Breast epithelium (tissue), 3 donors: ENCODE results near the gene MYH10.

ENCODE experiments used
- CTCF ChIP-seq, 3 donors: fragments of 450-650 bp; IDR thresholded peaks; one replicate each; pipeline ENCODE4 v1.5.1; 2016 to 2017; ENCODE audit warnings: antibody characterized with exemption in 3 of 3, mild to moderate bottlenecking in 3 of 3, moderate library complexity in 3 of 3
- POLR2A ChIP-seq: fragments of 450-650 bp; IDR thresholded peaks from one replicate; pipeline ENCODE4 v1.6.1; 2016; ENCODE audit warnings: antibody characterized with exemption, mild to moderate bottlenecking, moderate library complexity

- TF ChIP-seq CTCF (IDR thresholded peaks at IDR 0.05) (no peak), POLR2A (no peak)
These were observed 26.2 kb upstream of the MYH10 start for GRCh38 chr17:8656693-8657092.
